SU-DHL-6 (cell line): Measurements from ENCODE around the gene RBM22.

ENCODE experiments used
- CTCF ChIP-seq: fragments of 200-600 bp; sonication (generic); IDR thresholded peaks from one replicate; pipeline ENCODE4 v1.5.1; 2017; ENCODE audit warnings: antibody characterized with exemption, mild to moderate bottlenecking, low read length, moderate library complexity; ENCODE audit not compliant: insufficient read depth, poor library complexity, severe bottlenecking
- EZH2phosphoT487 ChIP-seq: fragments of 200-600 bp; sonication (generic), shearing (Covaris generic); conservative IDR thresholded peaks from 2 replicates; pipeline ENCODE4 v1.6.1; 2018; ENCODE audit warnings: mild to moderate bottlenecking, antibody characterized with exemption, low read length, moderate library complexity, mixed read lengths

- TF ChIP-seq CTCF (no peak), EZH2phosphoT487 (no peak)
Measured at GRCh38 chr5:150656191-150657132, 44.4 kb downstream of the RBM22 start.
